IMR-90 (cell line): Measurements from ENCODE around the gene AIP.

ENCODE experiments used
- CTCF ChIP-seq: conservative IDR thresholded peaks from 2 replicates; pipeline ENCODE4 v1.5.1; 2012; ENCODE audit warnings: mild to moderate bottlenecking, low read depth, low read length, improper control_type of control experiment
- MAZ ChIP-seq: IDR thresholded peaks from 2 replicates; pipeline ENCODE4 v1.6.1; 2012; ENCODE audit warnings: low read depth, mild to moderate bottlenecking, low read length, improper control_type of control experiment, moderate library complexity, borderline replicate concordance
- NFE2L2 ChIP-seq: fragments of 150-350 bp; IDR thresholded peaks from 2 replicates; pipeline ENCODE4 v1.6.1; 2016; ENCODE audit warnings: low read depth, mild to moderate bottlenecking, low read length
- POLR2A ChIP-seq: IDR thresholded peaks from 2 replicates; pipeline ENCODE4 v1.6.1; 2012; ENCODE audit warnings: mild to moderate bottlenecking, low read depth, low read length
- RAD21 ChIP-seq: IDR thresholded peaks from 2 replicates; pipeline ENCODE4 v1.6.1; 2012; ENCODE audit warnings: low read length, improper control_type of control experiment

- TF ChIP-seq CTCF (no peak), MAZ (no peak), NFE2L2 (no peak), POLR2A (no peak), RAD21 (no peak)
Observed at GRCh38 chr11:67468056-67468455, 14.8 kb upstream of the AIP start.
